ENCODE measurements around the gene ITIH5. TPM values are rescaled to one million over a fixed set of nuclear protein-coding genes. Genes with fewer than 3 reads are reported as not detected.
"Not testable (repeated sequence)": the region's sequence is repeated elsewhere in the genome, so short reads cannot be mapped to it uniquely, and the experiment has no call there.

The ITIH5 gene
- polyA plus RNA-seq, 3 donors: not detected

GRCh38 chr10:7696545-7696944 is 29.8 kb upstream of the ITIH5 start:
- Mint-ChIP-seq H3K27ac (no peak overlapping the region), H3K4me3 (no peak overlapping the region), H3K4me1 (no peaks in the 10 kb centered on the region), H3K36me3 (no peaks in the 10 kb centered on the region), H3K27me3 (ENCODE audit: low read depth in 3 of 3) (peaks cover 0 to 9% (median 8%) of the 10 kb centered on the region in 3 donors), H3K9me3 (peaks cover 8 to 20% (median 15%) of the 10 kb centered on the region in 7 donors)
- Histone ChIP-seq H3K9ac (ENCODE audit: insufficient read depth, low read length, poor library complexity, severe bottlenecking) (no peak overlapping the region), H2AFZ (ENCODE audit: insufficient read depth, low read depth, low read length, poor library complexity, severe bottlenecking) (no peak overlapping the region), H3K27me3 (ENCODE audit: control insufficient read depth in 2 of 2, insufficient read depth in 2 of 2, low read length in 2 of 2) (no peaks in the 10 kb centered on the region), H3K4me3 (replicated peaks in 1 of 3; ENCODE audit: low read depth in 2 of 3, low read length in 3 of 3) (no peak overlapping the region), H3K9me3 (replicated peaks in 1 of 2; ENCODE audit: control insufficient read depth in 1 of 2, insufficient read depth in 1 of 2, low read length in 2 of 2) (peaks cover 10 to 18% of the 10 kb centered on the region in 2 donors), H4K20me1 (ENCODE audit: insufficient read depth, low read length) (no peaks in the 10 kb centered on the region), H3K4me1 (ENCODE audit: control insufficient read depth in 1 of 2, insufficient read depth in 2 of 2, low read length in 2 of 2) (no peaks in the 10 kb centered on the region), H3K27ac (ENCODE audit: low read depth in 1 of 2, low read length in 2 of 2) (no peak overlapping the region), H3K4me2 (replicated peaks; ENCODE audit: extremely low read depth, low read length, poor library complexity, severe bottlenecking) (no peak overlapping the region), H3K79me2 (ENCODE audit: insufficient read depth, low read length) (no peaks in the 10 kb centered on the region), H3K36me3 (replicated peaks in 1 of 2; ENCODE audit: control insufficient read depth in 1 of 2, insufficient read depth in 2 of 2, low read length in 2 of 2) (no peaks in the 10 kb centered on the region)
- DNase-seq: no peak
- 95% methylated on average over 3 of the region's 3 CpGs for WGBS (ENCODE audit: insufficient coverage)
- TF ChIP-seq CTCF (IDR thresholded peaks at IDR 0.05): no peak
- intact Hi-C loops (cut with micrococcal nuclease): no loop called here

GRCh38 chr10:7693194-7693593 is 26.4 kb upstream of the ITIH5 start:
- H3K27ac Mint-ChIP-seq: not testable (repeated sequence)
- H3K9me3 Mint-ChIP-seq: peaks cover 18 to 34% (median 26%) of the 10 kb centered on the region in 7 donors

DNA sequence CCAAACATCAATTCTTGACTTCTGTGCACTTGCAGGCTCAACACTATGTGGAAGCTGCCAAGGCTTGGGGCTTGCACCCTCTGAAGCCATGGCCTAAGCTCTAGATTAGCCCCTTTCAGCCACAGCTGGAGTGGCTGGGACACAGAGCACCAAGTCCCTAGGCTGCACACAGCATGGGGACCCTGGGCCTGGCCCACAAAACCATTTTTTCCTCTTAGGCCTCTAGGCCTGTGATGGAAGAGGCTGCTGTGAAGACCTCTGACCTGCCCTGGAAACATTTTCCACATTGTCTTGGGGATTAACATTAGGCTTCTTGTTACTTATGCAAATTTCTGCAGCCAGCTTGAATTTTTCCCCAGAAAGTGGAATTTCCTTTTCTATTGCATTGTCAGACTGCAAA is 25.6 kb upstream of the ITIH5 start:
- H3K27ac Mint-ChIP-seq; H3K27me3 ChIP-seq (ENCODE audit: control insufficient read depth in 2 of 2, insufficient read depth in 2 of 2, low read length in 2 of 2); H3K36me3 ChIP-seq (replicated peaks in 1 of 2; ENCODE audit: control insufficient read depth in 1 of 2, insufficient read depth in 2 of 2, low read length in 2 of 2); H3K79me2 ChIP-seq (ENCODE audit: insufficient read depth, low read length); H3K4me2 ChIP-seq (replicated peaks; ENCODE audit: extremely low read depth, low read length, poor library complexity, severe bottlenecking); H3K9ac ChIP-seq (ENCODE audit: insufficient read depth, low read length, poor library complexity, severe bottlenecking); H2AFZ ChIP-seq (ENCODE audit: insufficient read depth, low read depth, low read length, poor library complexity, severe bottlenecking); H3K36me3 Mint-ChIP-seq; H3K4me3 Mint-ChIP-seq; intact Hi-C loops (cut with micrococcal nuclease); H3K4me1 ChIP-seq (ENCODE audit: control insufficient read depth in 1 of 2, insufficient read depth in 2 of 2, low read length in 2 of 2); H3K4me3 ChIP-seq (replicated peaks in 1 of 3; ENCODE audit: low read depth in 2 of 3, low read length in 3 of 3); H3K4me1 Mint-ChIP-seq; DNase-seq; H3K27me3 Mint-ChIP-seq (ENCODE audit: low read depth in 3 of 3); H3K27ac ChIP-seq (ENCODE audit: low read depth in 1 of 2, low read length in 2 of 2); H4K20me1 ChIP-seq (ENCODE audit: insufficient read depth, low read length): not testable (repeated sequence)
- peaks cover 18 to 34% (median 26%) of the 10 kb centered on the region in 7 donors for H3K9me3 Mint-ChIP-seq
- H3K9me3 ChIP-seq (replicated peaks in 1 of 2; ENCODE audit: control insufficient read depth in 1 of 2, insufficient read depth in 1 of 2, low read length in 2 of 2): peaks cover 23 to 24% of the 10 kb centered on the region in 2 donors

More at GRCh38 chr10:7693194-7693593, 26.4 kb upstream of the ITIH5 start:
- H3K79me2 ChIP-seq (ENCODE audit: insufficient read depth, low read length); H3K36me3 Mint-ChIP-seq; H3K9ac ChIP-seq (ENCODE audit: insufficient read depth, low read length, poor library complexity, severe bottlenecking); H3K27ac ChIP-seq (ENCODE audit: low read depth in 1 of 2, low read length in 2 of 2); H3K36me3 ChIP-seq (replicated peaks in 1 of 2; ENCODE audit: control insufficient read depth in 1 of 2, insufficient read depth in 2 of 2, low read length in 2 of 2); H2AFZ ChIP-seq (ENCODE audit: insufficient read depth, low read depth, low read length, poor library complexity, severe bottlenecking); H4K20me1 ChIP-seq (ENCODE audit: insufficient read depth, low read length); H3K4me1 Mint-ChIP-seq; H3K27me3 ChIP-seq (ENCODE audit: control insufficient read depth in 2 of 2, insufficient read depth in 2 of 2, low read length in 2 of 2); H3K4me3 ChIP-seq (replicated peaks in 1 of 3; ENCODE audit: low read depth in 2 of 3, low read length in 3 of 3); intact Hi-C loops (cut with micrococcal nuclease); H3K27me3 Mint-ChIP-seq (ENCODE audit: low read depth in 3 of 3); DNase-seq; H3K4me2 ChIP-seq (replicated peaks; ENCODE audit: extremely low read depth, low read length, poor library complexity, severe bottlenecking); H3K4me1 ChIP-seq (ENCODE audit: control insufficient read depth in 1 of 2, insufficient read depth in 2 of 2, low read length in 2 of 2); H3K4me3 Mint-ChIP-seq: not testable (repeated sequence)
- H3K9me3 ChIP-seq (replicated peaks in 1 of 2; ENCODE audit: control insufficient read depth in 1 of 2, insufficient read depth in 1 of 2, low read length in 2 of 2): peaks cover 23 to 24% of the 10 kb centered on the region in 2 donors

GRCh38 chr10:7690885-7691597 is 24.3 kb upstream of the ITIH5 start:
- peaks cover 18 to 34% (median 26%) of the 10 kb centered on the region in 7 donors for H3K9me3 Mint-ChIP-seq
- H3K27ac ChIP-seq (ENCODE audit: low read depth in 1 of 2, low read length in 2 of 2); H3K4me1 ChIP-seq (ENCODE audit: control insufficient read depth in 1 of 2, insufficient read depth in 2 of 2, low read length in 2 of 2); DNase-seq; H2AFZ ChIP-seq (ENCODE audit: insufficient read depth, low read depth, low read length, poor library complexity, severe bottlenecking); H3K27ac Mint-ChIP-seq; intact Hi-C loops (cut with micrococcal nuclease); H3K9ac ChIP-seq (ENCODE audit: insufficient read depth, low read length, poor library complexity, severe bottlenecking); H3K4me2 ChIP-seq (replicated peaks; ENCODE audit: extremely low read depth, low read length, poor library complexity, severe bottlenecking); H3K79me2 ChIP-seq (ENCODE audit: insufficient read depth, low read length); H3K27me3 ChIP-seq (ENCODE audit: control insufficient read depth in 2 of 2, insufficient read depth in 2 of 2, low read length in 2 of 2); H3K4me1 Mint-ChIP-seq; H3K4me3 Mint-ChIP-seq; H3K27me3 Mint-ChIP-seq (ENCODE audit: low read depth in 3 of 3); H3K4me3 ChIP-seq (replicated peaks in 1 of 3; ENCODE audit: low read depth in 2 of 3, low read length in 3 of 3); H3K36me3 ChIP-seq (replicated peaks in 1 of 2; ENCODE audit: control insufficient read depth in 1 of 2, insufficient read depth in 2 of 2, low read length in 2 of 2); H3K36me3 Mint-ChIP-seq; H4K20me1 ChIP-seq (ENCODE audit: insufficient read depth, low read length): not testable (repeated sequence)
- WGBS (ENCODE audit: insufficient coverage): no CpG with 5 or more reads among the region's 3 CpGs
- H3K9me3 ChIP-seq (replicated peaks in 1 of 2; ENCODE audit: control insufficient read depth in 1 of 2, insufficient read depth in 1 of 2, low read length in 2 of 2): peaks cover 23 to 24% of the 10 kb centered on the region in 2 donors
